GM04503 (cell line): Measurements from ENCODE around the gene TMIGD3.
"Not testable (repeated sequence)": the region's sequence is repeated elsewhere in the genome, so short reads cannot be mapped to it uniquely, and the experiment has no call there.

ENCODE experiments used
- DNase-seq: peaks from one replicate; pipeline ENCODE4 v3.0.0-alpha.2; 2012; ENCODE audit warnings: low read depth

TMIGD3 gene

DNA sequence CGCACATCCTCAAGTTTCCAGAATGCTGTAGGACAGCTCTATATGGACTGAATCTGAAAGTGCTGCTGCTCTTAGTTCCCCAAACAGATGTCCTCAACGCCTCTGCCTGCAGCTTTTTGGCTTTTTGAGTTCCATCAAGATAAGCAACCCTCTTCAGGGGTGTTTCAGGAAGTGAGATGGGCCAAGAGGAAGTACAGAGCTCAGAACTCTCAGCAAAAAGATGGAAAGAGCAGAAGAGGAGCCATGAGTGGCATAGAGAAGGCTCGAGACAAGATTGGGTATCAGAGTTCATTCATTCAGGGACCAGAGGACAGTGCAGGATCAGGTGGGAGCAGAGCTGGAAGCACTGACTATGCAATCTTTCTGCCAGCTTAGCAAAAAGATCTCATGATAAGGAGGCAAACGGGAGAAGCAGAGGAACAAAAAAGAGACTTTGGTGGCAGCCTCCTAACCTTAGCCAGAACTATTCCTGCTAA, at the start of gene TMIGD3, which contains the start of gene ADORA3:
TMIGD3 (minus strand) TSS at position 49 of the 476 bp plus-strand sequence. CDS start 279 bp downstream, outside the sequence.
ADORA3 (minus strand) TSS at position 49 of the 476 bp plus-strand sequence. CDS start 279 bp downstream, outside the sequence.
- DNase-seq = no peak

- DNase-seq = peak; percentile 73
These were observed 49.8 kb upstream of the TMIGD3 start for GRCh38 chr1:111553196-111553595.

DNA sequence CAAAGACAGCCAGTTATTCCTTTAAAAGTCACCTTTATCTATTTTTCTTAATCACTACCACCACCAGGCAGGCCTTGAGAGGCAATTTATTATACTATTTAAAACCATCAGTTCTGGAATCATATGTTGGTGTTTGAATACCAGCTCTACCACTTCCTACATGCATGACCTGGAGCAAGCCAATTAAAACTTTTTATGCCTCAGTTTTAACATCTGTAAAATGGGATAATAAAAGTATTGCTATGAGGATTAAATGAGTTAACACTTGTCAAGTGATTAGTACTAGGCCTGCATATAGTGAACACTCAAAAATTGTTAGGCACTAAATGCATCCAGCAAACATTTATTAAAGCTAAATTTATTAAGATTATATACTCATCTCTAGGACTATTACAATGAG, 49.2 kb upstream of the TMIGD3 start:
- DNase-seq = no peak

DNA sequence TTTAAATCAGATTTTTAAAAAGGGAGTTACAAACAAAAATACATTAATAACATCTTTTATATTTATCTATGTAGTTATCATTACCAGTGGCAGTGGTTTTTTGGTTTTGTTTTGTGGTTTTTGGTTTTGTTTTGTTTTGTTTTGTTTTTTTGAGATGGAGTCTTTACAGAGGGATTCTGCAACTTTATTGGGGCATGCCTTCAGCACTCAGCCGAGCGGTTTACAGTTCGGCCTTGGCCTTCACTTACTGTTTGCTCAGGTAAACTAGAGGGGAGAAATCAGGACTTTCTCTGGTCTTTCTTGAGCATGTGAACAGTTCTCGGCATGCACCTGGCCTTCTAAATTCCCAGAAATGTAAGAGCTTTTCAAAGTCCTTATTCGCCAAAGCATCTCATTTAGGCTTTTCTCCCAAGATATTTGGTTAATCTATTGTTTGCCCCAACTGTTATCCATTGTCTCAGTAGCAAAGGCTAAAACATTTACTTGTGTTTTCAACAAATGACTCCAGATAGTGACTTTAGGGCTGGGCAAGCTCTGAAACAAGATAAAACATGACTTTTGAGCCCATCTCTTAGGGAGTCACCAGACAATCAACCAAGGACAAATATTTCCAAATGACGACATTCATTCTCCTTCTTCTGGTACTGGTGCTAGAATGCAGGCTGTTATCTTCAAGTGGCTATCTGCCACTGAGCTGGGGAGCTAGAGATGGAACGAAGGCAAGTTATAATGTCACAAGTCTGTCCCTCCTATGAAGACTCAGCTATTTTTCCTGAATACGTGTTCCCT, 48.4 kb upstream of the TMIGD3 start:
- DNase-seq = no peak

- not testable (repeated sequence) for DNase-seq
These were observed 44.4 kb upstream of the TMIGD3 start for GRCh38 chr1:111547786-111548185.

DNA sequence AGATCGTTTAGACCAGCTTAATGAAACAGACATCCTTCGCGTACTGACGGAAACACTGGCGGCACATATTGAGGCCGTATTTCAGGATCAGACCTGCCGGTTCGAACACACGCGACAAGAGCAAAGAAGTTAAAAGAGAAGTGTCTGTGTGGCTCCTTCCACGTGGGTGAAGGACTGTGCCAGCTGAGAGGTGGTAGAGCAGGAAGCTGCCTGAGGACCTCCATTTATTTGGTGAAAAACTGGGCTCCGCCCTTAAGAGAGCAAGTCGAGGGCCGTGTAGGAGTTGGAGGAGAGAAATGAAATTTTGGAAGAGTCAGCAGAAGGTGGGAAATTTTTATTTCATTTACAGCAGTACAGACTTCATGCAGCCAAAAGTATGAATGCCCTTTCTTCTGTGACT, 38.8 kb upstream of the TMIGD3 start:
- no peak for DNase-seq

DNA sequence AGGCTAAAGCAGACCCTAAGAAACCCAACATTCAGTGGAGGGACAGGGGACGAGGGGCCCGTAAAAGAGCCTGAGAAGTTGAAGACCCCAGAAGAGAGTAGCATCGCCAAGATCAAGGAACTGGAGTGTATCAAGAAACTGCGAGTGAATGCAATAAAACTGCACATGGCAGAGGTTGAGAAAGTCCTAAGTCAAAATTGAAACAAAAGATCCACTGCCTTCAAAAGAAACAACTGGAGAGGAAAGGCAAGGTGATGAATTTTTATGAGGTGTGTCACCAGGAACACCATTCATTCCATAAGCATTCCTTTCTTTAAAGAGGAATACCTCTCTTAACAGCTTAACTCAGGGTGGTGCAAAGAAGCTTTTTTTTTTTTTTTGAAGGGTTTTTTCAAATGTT, 38.3 kb upstream of the TMIGD3 start:
- DNase-seq = no peak

GRCh38 chr1:111540928-111541327, 37.5 kb upstream of the TMIGD3 start:
- no peak for DNase-seq

GRCh38 chr1:111538343-111539025, 35.1 kb upstream of the TMIGD3 start:
- DNase-seq = peak; percentile 21

DNA sequence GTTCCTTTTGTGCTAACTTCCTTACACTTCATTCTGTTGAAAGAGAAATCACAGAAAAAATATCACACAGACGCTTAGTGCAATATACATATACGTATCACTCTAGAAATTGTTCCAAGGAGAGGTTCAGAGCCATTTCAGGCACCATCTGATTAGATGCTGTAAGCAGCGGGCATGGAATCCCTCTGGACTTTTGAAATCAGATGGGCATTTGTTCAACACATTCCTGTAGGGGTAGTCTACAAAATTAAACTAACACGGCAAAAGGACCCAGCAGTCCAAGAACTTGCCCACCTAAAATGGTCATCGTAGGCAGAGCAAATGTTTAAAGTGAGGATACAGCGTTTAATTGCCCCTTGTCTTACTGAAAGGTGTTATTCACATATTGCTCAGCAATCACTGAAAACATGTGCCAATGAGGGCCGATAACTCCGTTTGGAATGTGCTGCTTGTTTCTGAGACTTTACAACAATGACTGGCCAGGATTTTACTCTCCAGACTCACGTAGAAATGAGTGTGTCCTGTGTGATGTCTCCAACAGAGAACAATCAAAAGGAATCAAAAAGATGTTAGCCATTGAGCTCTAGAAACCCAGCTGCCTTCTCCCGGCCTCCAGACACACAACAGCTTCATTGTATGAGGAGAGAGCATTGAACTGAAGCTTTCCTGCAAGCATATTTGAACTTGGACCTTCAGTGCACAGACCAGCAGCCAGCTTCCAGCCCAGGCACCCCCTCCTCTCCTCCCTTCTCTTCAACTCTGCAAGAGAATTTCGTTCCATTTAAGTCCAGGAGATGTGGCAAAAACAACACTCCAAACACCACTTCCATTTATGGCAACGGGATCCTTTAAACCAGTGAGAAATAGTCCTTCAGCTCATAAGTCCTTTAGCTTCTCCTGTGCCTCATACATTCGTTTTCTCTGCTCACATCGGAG, 32.1 kb upstream of the TMIGD3 start:
- no peak for DNase-seq

GRCh38 chr1:111520053-111520452, 16.6 kb upstream of the TMIGD3 start:
- DNase-seq = no peak

- no peak for DNase-seq
These were observed 14.2 kb upstream of the TMIGD3 start for GRCh38 chr1:111517469-111518225.

DNA sequence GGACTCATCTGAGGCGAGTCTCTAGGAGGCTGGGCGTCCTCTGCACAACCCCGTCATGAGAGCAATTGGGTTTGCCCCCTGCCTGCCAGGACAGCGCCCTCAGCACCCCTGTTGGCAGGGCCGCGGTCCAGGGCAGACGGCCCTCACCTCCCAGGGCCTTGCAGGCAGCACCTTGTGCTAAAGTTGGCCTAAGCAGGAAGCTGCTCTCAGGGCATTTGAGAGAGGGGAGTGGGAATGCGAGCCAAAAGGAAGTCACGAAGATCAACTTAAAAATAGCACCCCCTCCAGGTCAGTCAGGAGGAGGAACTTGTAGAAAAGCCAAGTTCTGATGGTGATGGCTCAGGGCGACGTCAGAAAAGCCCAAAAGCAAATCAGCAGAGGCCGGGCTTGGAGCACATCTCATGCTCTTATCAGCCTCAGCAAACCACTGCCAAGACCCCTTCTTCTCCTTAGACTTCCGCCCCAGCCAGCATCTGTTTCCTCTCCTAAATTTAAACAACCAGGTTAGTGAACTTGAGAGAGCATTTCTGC, 12.6 kb upstream of the TMIGD3 start:
- DNase-seq = no peak

DNA sequence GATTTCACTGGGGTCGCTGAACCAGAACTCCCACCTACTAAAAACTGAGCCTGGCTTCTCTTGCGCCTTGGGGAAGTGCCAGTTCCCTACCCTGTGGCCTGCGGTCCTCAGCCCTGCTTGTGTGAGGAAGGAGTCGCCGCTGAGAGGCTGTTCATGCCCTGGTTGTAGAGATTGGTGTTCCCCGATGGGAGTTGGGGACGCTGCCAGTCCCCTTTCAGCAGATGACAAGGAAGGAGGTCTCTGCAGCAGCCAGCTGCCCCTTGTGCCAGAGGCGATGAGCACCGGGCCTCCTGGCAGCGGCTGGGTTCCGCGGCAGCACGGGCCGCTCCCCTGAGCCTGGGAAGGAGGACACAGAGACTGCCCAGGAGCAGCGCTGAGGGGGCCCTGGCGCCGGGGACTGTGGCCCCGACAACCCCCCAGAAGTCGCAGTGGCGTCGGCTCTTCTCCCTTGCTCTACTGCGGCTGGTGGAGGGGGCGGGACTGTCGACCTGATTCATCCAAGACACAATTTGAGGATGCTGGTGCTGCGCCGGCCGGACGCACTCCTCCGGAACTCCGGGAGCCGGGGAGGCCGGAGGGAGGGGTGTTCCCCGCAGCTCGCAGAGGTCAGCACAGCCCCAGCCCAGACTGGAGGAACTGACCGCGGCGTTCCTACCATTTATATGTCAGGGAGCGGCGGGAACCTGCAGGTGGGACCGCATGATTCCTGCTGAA, 12.0 kb upstream of the TMIGD3 start:
- no peak for DNase-seq

- DNase-seq = no peak
These were observed 10.1 kb upstream of the TMIGD3 start for GRCh38 chr1:111513410-111514020.

DNA sequence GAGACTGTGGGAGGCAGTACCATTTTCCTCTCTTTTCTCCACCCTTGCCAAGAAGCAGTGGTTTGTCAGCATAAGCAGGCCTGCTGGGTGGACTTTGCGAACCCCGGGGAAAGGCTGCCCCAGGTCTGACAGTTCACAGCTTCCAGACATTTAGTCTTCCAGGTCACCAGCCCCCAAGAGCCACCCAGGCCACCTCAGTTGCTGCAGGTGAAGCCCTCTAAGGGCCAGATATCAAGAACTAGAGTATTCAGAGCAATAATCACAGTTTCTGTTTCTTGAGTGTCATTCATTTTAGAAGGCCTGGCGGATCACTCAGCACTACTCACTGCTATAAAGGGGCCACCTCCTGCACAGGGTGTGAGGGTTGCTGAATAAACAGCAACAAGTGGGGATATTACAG, 9.5 kb upstream of the TMIGD3 start:
- no peak for DNase-seq

DNA sequence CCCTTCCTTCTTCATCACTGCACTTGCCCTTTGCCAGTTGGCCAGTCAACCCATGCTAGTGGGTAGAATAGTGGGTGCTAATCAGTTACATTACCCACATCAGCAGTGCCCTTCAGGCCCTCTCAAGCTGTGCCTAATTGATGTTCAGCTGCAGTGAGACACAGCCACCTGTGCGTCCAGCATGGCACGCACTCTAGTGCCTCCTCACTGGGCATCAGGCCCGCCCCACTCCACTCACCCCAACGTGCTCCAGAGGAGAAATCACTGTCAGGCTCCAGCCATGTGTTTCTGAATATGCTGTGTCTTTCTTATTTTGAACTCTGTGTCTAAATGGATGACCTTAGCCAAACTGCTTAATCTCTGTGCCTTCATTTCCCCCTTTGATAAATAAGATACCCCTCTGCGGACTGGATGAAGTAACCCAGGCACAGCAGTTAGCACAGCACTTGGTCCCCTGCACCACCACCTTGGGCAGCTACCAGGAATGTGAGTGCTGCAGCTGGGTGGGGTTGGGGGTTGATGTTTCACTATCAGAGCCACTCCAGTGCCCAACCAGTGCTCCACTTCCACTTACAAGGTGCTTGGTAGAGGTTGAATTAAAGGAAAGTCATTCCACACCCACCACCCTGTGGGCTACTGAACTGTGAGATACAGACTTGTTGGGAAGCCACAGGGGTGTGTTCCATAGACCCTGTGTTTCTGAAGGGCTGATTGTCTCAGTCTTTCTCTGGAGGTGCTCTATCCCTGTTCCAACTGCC, 8.9 kb upstream of the TMIGD3 start:
- no peak for DNase-seq

GRCh38 chr1:111511370-111511769, 7.9 kb upstream of the TMIGD3 start:
- no peak for DNase-seq

DNA sequence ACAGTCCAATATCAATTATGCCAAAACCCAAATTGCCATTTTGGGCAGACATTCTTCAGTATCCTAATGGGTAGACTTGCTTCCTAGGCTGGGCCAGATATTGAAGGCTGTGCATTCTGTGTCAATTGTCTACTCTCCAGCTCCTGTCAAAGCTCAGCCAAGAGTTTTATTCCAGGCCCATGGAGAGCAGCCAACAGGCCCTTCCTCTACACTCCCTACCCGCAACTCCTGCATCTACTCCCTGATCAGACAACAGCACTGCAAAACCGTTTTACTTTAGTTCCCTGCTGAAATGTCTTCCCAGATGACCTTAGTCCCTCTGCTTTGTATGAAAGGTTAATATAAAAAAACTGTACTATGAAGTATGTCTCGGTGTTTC, 6.6 kb upstream of the TMIGD3 start:
- DNase-seq = no peak
